Astrocyte of the spinal cord (primary cell): Measurements from ENCODE around the gene GAS2L1.
A peak's percentile ranks its signal among the peaks of the same experiment; 100 is the strongest.

Experiments used
- DNase-seq: peaks from one replicate; pipeline ENCODE4 v3.0.0; 2011; ENCODE audit warnings: low read depth, low spot score
- H3K4me3 ChIP-seq: 2 replicates; pipeline ENCODE4 v1.5.1; 2011; ENCODE audit warnings: low read depth, mild to moderate bottlenecking, low read length, moderate library complexity
- in situ Hi-C: cut with HindIII; loops from 2 replicates; pipeline ENCODE4 v1.10.0; 2017; ENCODE audit warnings: low sequenced_read_pairs
- TF ChIP-seq, protein P1 (sequence below): IDR thresholded peaks from 2 replicates; pipeline ENCODE4 v1.5.1; 2012; ENCODE audit warnings: low read depth, mild to moderate bottlenecking, low read length, inconsistent platforms

Gene GAS2L1

GRCh38 chr22:29329581-29329980 is 23.1 kb downstream of the GAS2L1 start:
- H3K4me3 ChIP-seq: no peak overlapping the region
- in situ Hi-C loops: no loop called here
- TF ChIP-seq, protein P1, sequence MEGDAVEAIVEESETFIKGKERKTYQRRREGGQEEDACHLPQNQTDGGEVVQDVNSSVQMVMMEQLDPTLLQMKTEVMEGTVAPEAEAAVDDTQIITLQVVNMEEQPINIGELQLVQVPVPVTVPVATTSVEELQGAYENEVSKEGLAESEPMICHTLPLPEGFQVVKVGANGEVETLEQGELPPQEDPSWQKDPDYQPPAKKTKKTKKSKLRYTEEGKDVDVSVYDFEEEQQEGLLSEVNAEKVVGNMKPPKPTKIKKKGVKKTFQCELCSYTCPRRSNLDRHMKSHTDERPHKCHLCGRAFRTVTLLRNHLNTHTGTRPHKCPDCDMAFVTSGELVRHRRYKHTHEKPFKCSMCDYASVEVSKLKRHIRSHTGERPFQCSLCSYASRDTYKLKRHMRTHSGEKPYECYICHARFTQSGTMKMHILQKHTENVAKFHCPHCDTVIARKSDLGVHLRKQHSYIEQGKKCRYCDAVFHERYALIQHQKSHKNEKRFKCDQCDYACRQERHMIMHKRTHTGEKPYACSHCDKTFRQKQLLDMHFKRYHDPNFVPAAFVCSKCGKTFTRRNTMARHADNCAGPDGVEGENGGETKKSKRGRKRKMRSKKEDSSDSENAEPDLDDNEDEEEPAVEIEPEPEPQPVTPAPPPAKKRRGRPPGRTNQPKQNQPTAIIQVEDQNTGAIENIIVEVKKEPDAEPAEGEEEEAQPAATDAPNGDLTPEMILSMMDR: no peak
- DNase-seq: no peak

GRCh38 chr22:29330291-29330690 is 23.8 kb downstream of the GAS2L1 start:
- in situ Hi-C loops: no loop called here
- TF ChIP-seq, protein P1: no peak
- DNase-seq: no peak
- H3K4me3 ChIP-seq: no peak overlapping the region

DNA sequence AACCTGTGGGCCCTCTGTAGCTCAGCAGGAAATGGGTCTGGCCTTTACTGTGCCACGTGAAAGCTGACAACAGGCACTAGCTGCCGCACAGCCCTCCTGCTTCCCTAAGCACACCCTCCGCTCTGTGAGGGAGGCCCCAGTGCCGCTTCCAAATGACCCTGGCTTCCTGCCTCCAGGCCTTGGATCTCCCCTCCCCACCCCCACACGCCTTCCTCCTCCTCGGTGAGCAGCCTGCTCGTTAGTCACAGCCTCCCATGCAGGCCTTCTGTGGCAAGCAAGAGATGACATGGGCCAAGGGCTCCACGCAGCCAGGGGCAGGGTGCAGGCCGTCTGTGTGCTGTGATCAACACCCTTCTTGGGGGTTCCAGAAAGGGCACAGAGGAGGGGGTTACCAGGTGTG is 24.3 kb downstream of the GAS2L1 start:
- in situ Hi-C loops: no loop called here
- DNase-seq: peak; percentile 77
- TF ChIP-seq, protein P1: no peak
- no peak overlapping the region for H3K4me3 ChIP-seq

- in situ Hi-C loops: no loop called here
- no peak overlapping the region for H3K4me3 ChIP-seq
- peak; percentile 61 for DNase-seq
- TF ChIP-seq, protein P1: no peak
Measured at GRCh38 chr22:29331213-29331612, 24.8 kb downstream of the GAS2L1 start.

- in situ Hi-C loops: no loop called here
- DNase-seq: no peak
- TF ChIP-seq, protein P1: no peak
- H3K4me3 ChIP-seq: no peak overlapping the region
Measured at GRCh38 chr22:29331658-29332300, 25.3 kb downstream of the GAS2L1 start.

DNA sequence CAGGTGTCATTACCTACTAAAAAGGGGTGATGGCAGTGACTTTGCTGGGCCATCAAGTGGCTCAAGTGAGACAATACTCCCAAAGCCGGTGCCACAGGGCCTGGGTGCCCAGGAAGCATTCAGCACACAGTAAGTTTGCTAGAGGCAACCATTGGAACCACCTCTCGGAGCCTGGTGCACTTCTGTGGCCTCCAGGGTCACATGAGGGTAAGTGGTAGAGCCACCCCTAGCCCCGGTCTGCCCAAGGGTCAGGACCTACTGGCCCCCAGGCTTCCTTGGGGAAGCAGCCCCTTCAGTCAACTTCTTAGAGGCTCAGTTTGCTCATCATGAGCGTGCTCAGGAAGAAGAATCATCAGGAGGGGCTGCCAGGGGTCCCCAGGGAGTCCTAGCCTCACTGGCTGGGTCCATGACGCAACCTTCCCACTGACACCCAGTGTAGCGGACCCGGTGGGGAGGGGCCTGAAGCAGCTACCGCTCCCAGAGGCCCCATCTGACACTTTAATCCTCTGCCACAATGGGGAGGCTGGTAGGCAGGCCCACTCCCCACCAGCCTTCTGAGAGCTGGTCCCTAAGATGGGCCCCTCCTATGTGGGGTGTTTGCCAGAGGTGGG is 26.5 kb downstream of the GAS2L1 start:
- H3K4me3 ChIP-seq: no peak overlapping the region
- in situ Hi-C loops: no loop called here
- DNase-seq: no peak
- TF ChIP-seq, protein P1: no peak
